Body of pancreas (tissue), 4 donors: ENCODE results near the gene ATF6. TPM values are rescaled to one million over a fixed set of nuclear protein-coding genes. Genes with fewer than 3 reads are reported as not detected.

Source experiments
- ATAC-seq: fragments of 150-250 bp; one replicate; pipeline ENCODE4 v1.9.1; 2016
- DNase-seq, 4 donors: peaks; one replicate each; pipeline ENCODE4 v3.0.0-alpha.2; 2019
- H3K27ac ChIP-seq, 4 donors: fragments of 200-600 bp; sonication (generic); 1 replicate in 3 of 4; 2 replicates in 1 of 4; pipeline versions ENCODE4 v1.5.1 to v1.6.1; 2016 to 2019; ENCODE audit warnings: mild to moderate bottlenecking in 1 of 4, mixed read lengths in 1 of 4, moderate library complexity in 1 of 4
- H3K27me3 ChIP-seq, 2 donors: fragments of 200-600 bp; sonication (generic); one replicate each; pipeline ENCODE4 v1.6.0; 2016; ENCODE audit warnings: mild to moderate bottlenecking in 1 of 2
- H3K36me3 ChIP-seq, 2 donors: fragments of 200-600 bp; sonication (generic); replicated peaks in 1 of 2; 2 replicates each; pipeline ENCODE4 v1.5.1; 2016; ENCODE audit warnings: low read depth in 2 of 2; ENCODE audit not compliant: insufficient read depth in 1 of 2
- H3K4me1 ChIP-seq: fragments of 200-600 bp; sonication (generic); one replicate; pipeline ENCODE4 v1.6.0; 2016
- H3K4me3 ChIP-seq, 2 donors: fragments of 200-600 bp; sonication (generic); 1 replicate in 1 of 2; 2 replicates in 1 of 2; pipeline ENCODE4 v1.5.1; 2016 to 2019
- H3K9me3 ChIP-seq, 3 donors: fragments of 200-600 bp; sonication (generic); 1 replicate in 2 of 3; 2 replicates in 1 of 3; pipeline ENCODE4 v1.5.1; 2016
- POLR2A ChIP-seq, 3 donors: fragments of 450-650 bp; IDR thresholded peaks; one replicate each; pipeline ENCODE4 v1.6.1; 2016; ENCODE audit warnings: antibody characterized with exemption in 3 of 3, mild to moderate bottlenecking in 2 of 3
- WGBS, 2 donors: methylation state at CpG; one replicate each; pipeline ENCODE4 v1.1.5; 2017; 5-methylcytosine and 5-hydroxymethylcytosine counted together
- intact Hi-C: fragments of 100-400 bp; cut with DNase I; formaldehyde crosslinking; loops from one replicate; pipeline ENCODE4 v1.15.1; 2023
- total RNA-seq, 2 donors: library from RNA; depleted of rRNA; stranded (reverse); fragments of >200 nt; gene quantifications; one replicate each; pipeline ENCODE4 v1.1.0, GENCODE V29; 2016
- TF ChIP-seq, protein P1 (sequence below), 7 experiments: fragments of 450-650 bp in 4 of 7; fragments of 200-600 bp in 3 of 7; sonication (generic) in 3 of 7; IDR thresholded peaks; one replicate each; pipeline ENCODE4 v1.5.1; 2016 to 2019; ENCODE audit warnings: antibody characterized with exemption in 7 of 7

ATF6 gene
- total RNA-seq, 2 donors from 2014 or later, result 12.5 to 16.3 TPM

DNA sequence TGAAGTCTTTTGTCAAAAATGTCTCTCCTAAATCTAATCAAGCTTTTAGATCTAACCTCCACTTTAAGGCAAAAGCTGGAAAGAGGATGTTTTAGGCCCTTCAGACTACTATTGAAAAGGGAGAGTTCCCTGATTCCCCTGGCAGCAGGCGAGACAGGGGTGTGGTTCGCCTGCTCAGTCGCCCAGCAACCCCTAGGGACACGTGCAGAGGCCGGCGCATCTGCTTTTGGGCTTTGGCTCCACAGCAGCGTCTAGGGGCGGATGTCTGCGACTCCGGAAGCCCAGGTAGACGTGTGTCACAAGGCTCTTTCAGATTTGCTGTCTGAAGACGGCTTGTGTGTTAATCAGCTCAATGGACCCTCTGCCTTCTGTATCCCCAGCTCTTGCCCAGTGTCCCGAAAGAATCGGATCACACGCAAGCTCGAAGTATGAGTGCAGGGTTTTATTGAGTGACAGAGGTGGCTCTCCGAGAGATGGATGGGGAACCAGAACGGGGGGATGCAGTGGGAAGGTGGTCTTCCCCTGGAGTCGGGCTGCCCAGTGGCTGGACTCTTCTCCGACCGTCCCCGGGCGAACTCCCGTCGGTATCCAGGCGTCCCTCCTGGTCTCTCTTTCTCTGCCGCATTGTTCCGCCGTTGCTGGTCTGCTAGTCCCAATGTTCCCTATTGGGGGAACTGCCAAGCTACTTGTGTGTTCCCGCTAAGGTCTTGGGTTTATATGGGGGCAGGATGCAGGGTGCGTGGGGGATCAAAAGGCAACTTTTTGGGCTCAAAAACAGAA lies 212.1 kb downstream of the ATF6 start:
- ATAC-seq, result no peak
- WGBS, 2 donors, result 86 to 93% methylated on average over 26 to 31 of the region's 31 CpGs
- no peaks in the 10 kb centered on the region for H3K36me3 ChIP-seq
- no peak for DNase-seq
- H3K27me3 ChIP-seq, result no peaks in the 10 kb centered on the region
- no peak for TF ChIP-seq POLR2A (IDR thresholded peaks at IDR 0.05)
- no peak overlapping the region for H3K4me3 ChIP-seq
- H3K27ac ChIP-seq, result no peak overlapping the region
- no peaks in the 10 kb centered on the region for H3K9me3 ChIP-seq
- intact Hi-C loops, result no loop called here
- H3K4me1 ChIP-seq, result no peaks in the 10 kb centered on the region

DNA sequence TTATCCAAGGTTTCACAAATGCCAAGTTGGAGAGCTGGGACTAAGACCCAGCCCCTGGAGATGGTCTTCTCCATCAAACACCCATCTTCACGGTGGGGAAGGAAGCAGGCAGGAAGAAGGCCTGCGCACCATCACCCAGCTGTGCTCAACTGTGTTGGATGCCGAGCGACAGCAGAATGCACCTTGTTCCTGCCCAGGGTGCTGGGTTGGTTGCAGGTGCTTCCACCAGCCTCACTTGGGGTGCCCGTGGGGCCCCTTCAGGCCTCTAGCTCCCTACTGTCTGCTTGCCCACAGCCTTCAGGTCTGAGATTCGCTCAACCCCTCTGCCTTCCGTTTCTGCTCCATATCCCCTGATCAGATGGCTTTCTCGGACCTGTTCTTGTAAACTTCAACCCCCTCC lies 215.0 kb downstream of the ATF6 start:
- TF ChIP-seq POLR2A (IDR thresholded peaks at IDR 0.05), result no peak
- TF ChIP-seq, protein P1, sequence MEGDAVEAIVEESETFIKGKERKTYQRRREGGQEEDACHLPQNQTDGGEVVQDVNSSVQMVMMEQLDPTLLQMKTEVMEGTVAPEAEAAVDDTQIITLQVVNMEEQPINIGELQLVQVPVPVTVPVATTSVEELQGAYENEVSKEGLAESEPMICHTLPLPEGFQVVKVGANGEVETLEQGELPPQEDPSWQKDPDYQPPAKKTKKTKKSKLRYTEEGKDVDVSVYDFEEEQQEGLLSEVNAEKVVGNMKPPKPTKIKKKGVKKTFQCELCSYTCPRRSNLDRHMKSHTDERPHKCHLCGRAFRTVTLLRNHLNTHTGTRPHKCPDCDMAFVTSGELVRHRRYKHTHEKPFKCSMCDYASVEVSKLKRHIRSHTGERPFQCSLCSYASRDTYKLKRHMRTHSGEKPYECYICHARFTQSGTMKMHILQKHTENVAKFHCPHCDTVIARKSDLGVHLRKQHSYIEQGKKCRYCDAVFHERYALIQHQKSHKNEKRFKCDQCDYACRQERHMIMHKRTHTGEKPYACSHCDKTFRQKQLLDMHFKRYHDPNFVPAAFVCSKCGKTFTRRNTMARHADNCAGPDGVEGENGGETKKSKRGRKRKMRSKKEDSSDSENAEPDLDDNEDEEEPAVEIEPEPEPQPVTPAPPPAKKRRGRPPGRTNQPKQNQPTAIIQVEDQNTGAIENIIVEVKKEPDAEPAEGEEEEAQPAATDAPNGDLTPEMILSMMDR (IDR thresholded peaks at IDR 0.05), result no peak
- no peak overlapping the region for H3K27ac ChIP-seq
- intact Hi-C loops, result no loop called here
- DNase-seq (no peak), ATAC-seq (no peak)
- WGBS, 2 donors, result 84 to 86% methylated on average over 7 to 8 of the region's 8 CpGs
- H3K9me3 ChIP-seq, result no peaks in the 10 kb centered on the region
- H3K36me3 ChIP-seq, result no peaks in the 10 kb centered on the region
- no peaks in the 10 kb centered on the region for H3K4me1 ChIP-seq
- no peak overlapping the region for H3K4me3 ChIP-seq
- H3K27me3 ChIP-seq, result no peaks in the 10 kb centered on the region

- no peaks in the 10 kb centered on the region for H3K4me1 ChIP-seq
- intact Hi-C loops, result no loop called here
- no peak for ATAC-seq
- H3K4me3 ChIP-seq, result no peak overlapping the region
- TF ChIP-seq, protein P1 (IDR thresholded peaks at IDR 0.05), result no peak
- no peak for TF ChIP-seq POLR2A (IDR thresholded peaks at IDR 0.05)
- H3K9me3 ChIP-seq, result no peaks in the 10 kb centered on the region
- DNase-seq, result no peak
- H3K27ac ChIP-seq, result no peak overlapping the region
- no peaks in the 10 kb centered on the region for H3K36me3 ChIP-seq
- H3K27me3 ChIP-seq, result no peaks in the 10 kb centered on the region
- 81 to 87% methylated on average over 10 to 11 of the region's 11 CpGs for WGBS, 2 donors
These were observed 215.8 kb downstream of the ATF6 start for GRCh38 chr1:161981735-161982506.

DNA sequence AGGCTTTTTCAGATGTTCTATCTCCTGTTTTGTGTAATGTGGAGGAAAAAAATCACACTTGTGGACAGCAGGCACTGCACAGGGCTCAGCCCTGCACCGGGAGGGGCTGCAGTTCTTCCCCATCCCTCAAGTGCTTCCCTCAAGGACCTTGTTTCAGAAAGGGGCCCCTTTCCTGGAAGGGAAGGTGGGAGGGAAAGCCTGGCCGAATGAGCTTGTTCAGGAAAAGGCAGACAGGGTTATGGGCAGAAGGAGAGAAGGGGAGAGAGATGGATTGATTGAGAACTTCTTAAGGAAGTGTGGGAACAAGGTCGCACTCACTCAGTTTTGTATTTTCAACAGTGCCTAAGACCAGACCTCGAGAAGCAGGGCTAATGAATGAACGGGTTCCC lies 216.4 kb downstream of the ATF6 start:
- DNase-seq (no peak), ATAC-seq (no peak)
- intact Hi-C loops, result no loop called here
- Histone ChIP-seq H3K4me1 (no peaks in the 10 kb centered on the region), H3K27me3 (no peaks in the 10 kb centered on the region), H3K9me3 (peaks cover 0 to 5% (median 0%) of the 10 kb centered on the region in 3 donors), H3K36me3 (no peaks in the 10 kb centered on the region), H3K27ac (no peak overlapping the region), H3K4me3 (no peak overlapping the region)
- TF ChIP-seq, protein P1 (IDR thresholded peaks at IDR 0.05), result no peak
- no peak for TF ChIP-seq POLR2A (IDR thresholded peaks at IDR 0.05)
- 58 to 59% methylated on average over 5 of the region's 5 CpGs for WGBS, 2 donors

DNA sequence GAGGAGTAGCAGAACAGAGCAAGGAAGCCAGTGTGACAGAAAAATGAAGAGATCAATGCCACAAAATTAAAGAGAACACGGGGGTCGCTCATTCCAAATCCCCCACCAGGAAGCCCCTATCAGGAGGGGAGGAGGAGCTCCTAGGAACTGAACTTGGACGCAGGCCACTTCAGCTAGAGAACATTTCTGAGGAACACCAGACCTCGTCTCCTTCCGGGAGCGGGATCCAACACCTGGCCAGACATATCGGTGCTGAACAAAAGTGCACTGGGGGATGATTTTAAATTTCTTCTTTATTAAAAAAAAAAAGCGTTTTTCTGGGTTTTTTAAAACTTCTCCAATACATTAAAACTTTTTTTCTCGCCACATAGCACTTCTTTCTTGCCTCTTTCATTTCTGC lies 216.8 kb downstream of the ATF6 start:
- ATAC-seq (no peak), DNase-seq (no peak)
- TF ChIP-seq, protein P1 (IDR thresholded peaks at IDR 0.05), result no peak
- no peak for TF ChIP-seq POLR2A (IDR thresholded peaks at IDR 0.05)
- intact Hi-C loops, result no loop called here
- Histone ChIP-seq H3K4me1 (no peaks in the 10 kb centered on the region), H3K27me3 (no peaks in the 10 kb centered on the region), H3K27ac (no peak overlapping the region), H3K9me3 (peaks cover 0 to 9% (median 0%) of the 10 kb centered on the region in 3 donors), H3K36me3 (no peaks in the 10 kb centered on the region), H3K4me3 (no peak overlapping the region)
- 57 to 69% methylated on average over 9 of the region's 9 CpGs for WGBS, 2 donors
